ENCODE measurements around the gene METTL2A.

DNA sequence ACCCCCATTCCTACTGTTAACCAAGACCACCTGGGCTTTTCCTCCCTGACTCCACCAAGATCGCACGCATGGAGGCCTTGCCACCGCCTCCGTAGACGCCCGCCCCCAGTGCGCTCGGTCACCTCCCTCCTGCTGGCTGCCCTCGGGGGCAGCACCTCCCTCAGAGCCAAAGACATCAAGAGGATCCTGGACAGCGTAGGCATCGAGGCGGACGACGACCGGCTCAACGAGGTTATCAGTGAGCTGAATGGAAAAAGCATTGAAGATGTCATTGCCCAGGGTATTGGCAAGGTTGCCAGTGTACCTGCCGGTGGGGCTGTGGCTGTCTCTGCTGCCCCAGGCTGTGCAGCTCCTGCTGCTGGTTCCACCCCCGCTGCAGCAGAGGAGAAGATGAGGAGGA is 42.1 kb upstream of the METTL2A start:
- no peak for TF ChIP-seq CTCF (IDR thresholded peaks at IDR 0.05)
- no peak for TF ChIP-seq EZH2 (IDR thresholded peaks at IDR 0.05)
- TF ChIP-seq EZH2phosphoT487 (IDR thresholded peaks at IDR 0.05) = no peak

Measured in neural progenitor cell (in vitro differentiated cells).